Cardiac muscle cell (in vitro differentiated cells and primary cell): ENCODE measurements around the gene MRPL33. TPM values are rescaled to one million over a fixed set of nuclear protein-coding genes. Genes with fewer than 3 reads are reported as not detected.
"Not testable (repeated sequence)": the region's sequence is repeated elsewhere in the genome, so short reads cannot be mapped to it uniquely, and the experiment has no call there.

Experiments
- DNase-seq, 2 donors: peaks; one replicate each; pipeline versions ENCODE4 v3.0.0 to v3.0.0-alpha.2; 2010 to 2017; ENCODE audit warnings: low read depth in 1 of 2, low spot score in 1 of 2
- H3K27ac ChIP-seq: fragments of 200-600 bp; sonication (generic); 2 replicates; pipeline ENCODE4 v1.5.1; 2016
- H3K27me3 ChIP-seq: fragments of 200-600 bp; sonication (generic); 2 replicates; pipeline ENCODE4 v1.6.0; 2016; ENCODE audit warnings: control low read depth
- H3K36me3 ChIP-seq: fragments of 200-600 bp; sonication (generic); 2 replicates; pipeline ENCODE4 v1.5.1; 2016; ENCODE audit warnings: control low read depth
- H3K4me1 ChIP-seq: fragments of 200-600 bp; sonication (generic); 2 replicates; pipeline ENCODE4 v1.8.1; 2017; ENCODE audit warnings: low read depth, mild to moderate bottlenecking, mixed run types
- H3K4me3 ChIP-seq: fragments of 200-600 bp; sonication (generic); 2 replicates; pipeline ENCODE4 v1.5.1; 2016; ENCODE audit warnings: mild to moderate bottlenecking
- H3K9me3 ChIP-seq: fragments of 200-600 bp; sonication (generic); 2 replicates; pipeline ENCODE4 v1.5.1; 2017; ENCODE audit warnings: low read depth, mild to moderate bottlenecking, control low read depth
- CTCF ChIP-seq: IDR thresholded peaks from 2 replicates; pipeline ENCODE4 v1.5.1; 2012; ENCODE audit warnings: low read depth, mild to moderate bottlenecking, low read length
- polyA plus RNA-seq: library from polyadenylated mRNA; unstranded; fragments of >200 nt; fragmentation: Nextera tagmentation; extraction: Ambion mirVana; gene quantifications from 2 replicates; pipeline ENCODE4 v1.2.1, GENCODE V29; 2016
- total RNA-seq: library from RNA; depleted of rRNA; stranded (reverse); fragments of >200 nt; gene quantifications from 2 replicates; pipeline ENCODE4 v1.2.3, GENCODE V29; 2016

Gene MRPL33
- total and polyA plus RNA-seq, 2 experiments from 2014 or later = 46.6 to 271 TPM

GRCh38 chr2:27737676-27738348 lies 33.7 kb upstream of the MRPL33 start:
- Histone ChIP-seq H3K4me3 (no peak overlapping the region), H3K9me3 (no peaks in the 10 kb centered on the region), H3K27me3 (peaks cover 7% of the 10 kb centered on the region), H3K27ac (no peak overlapping the region), H3K36me3 (no peaks in the 10 kb centered on the region), H3K4me1 (peaks cover 8% of the 10 kb centered on the region)
- peak; percentile 32 for TF ChIP-seq CTCF
- peak in 1 of 2 donors; percentile 93 for DNase-seq

GRCh38 chr2:27738349-27739057 lies 33.0 kb upstream of the MRPL33 start:
- H3K9me3 ChIP-seq = no peaks in the 10 kb centered on the region
- H3K4me3 ChIP-seq = no peak overlapping the region
- H3K36me3 ChIP-seq = no peaks in the 10 kb centered on the region
- DNase-seq = no peak
- H3K4me1 ChIP-seq = peaks cover 8% of the 10 kb centered on the region
- peaks cover 7% of the 10 kb centered on the region for H3K27me3 ChIP-seq
- TF ChIP-seq CTCF = no peak
- no peak overlapping the region for H3K27ac ChIP-seq

GRCh38 chr2:27739058-27739373 lies 32.5 kb upstream of the MRPL33 start:
- Histone ChIP-seq H3K9me3 (no peaks in the 10 kb centered on the region), H3K4me1 (peaks cover 8% of the 10 kb centered on the region), H3K36me3 (no peaks in the 10 kb centered on the region), H3K27ac (no peak overlapping the region), H3K4me3 (no peak overlapping the region), H3K27me3 (peaks cover 7% of the 10 kb centered on the region)
- TF ChIP-seq CTCF = no peak
- DNase-seq = no peak

- no peaks in the 10 kb centered on the region for H3K9me3 ChIP-seq
- no peaks in the 10 kb centered on the region for H3K36me3 ChIP-seq
- DNase-seq = no peak
- no peak overlapping the region for H3K4me3 ChIP-seq
- TF ChIP-seq CTCF = no peak
- H3K4me1 ChIP-seq = no peaks in the 10 kb centered on the region
- H3K27ac ChIP-seq = no peak overlapping the region
- no peaks in the 10 kb centered on the region for H3K27me3 ChIP-seq
Measured at GRCh38 chr2:27741673-27742072, 29.8 kb upstream of the MRPL33 start.

GRCh38 chr2:27742571-27742970 lies 28.9 kb upstream of the MRPL33 start:
- no peak overlapping the region for H3K4me3 ChIP-seq
- H3K27me3 ChIP-seq = no peaks in the 10 kb centered on the region
- H3K9me3 ChIP-seq = no peaks in the 10 kb centered on the region
- no peak overlapping the region for H3K27ac ChIP-seq
- H3K36me3 ChIP-seq = no peaks in the 10 kb centered on the region
- no peaks in the 10 kb centered on the region for H3K4me1 ChIP-seq
- no peak for TF ChIP-seq CTCF
- DNase-seq = no peak

GRCh38 chr2:27745494-27745893 lies 26.0 kb upstream of the MRPL33 start:
- not testable (repeated sequence) for H3K27ac ChIP-seq, H3K4me1 ChIP-seq, H3K9me3 ChIP-seq, DNase-seq, H3K4me3 ChIP-seq, H3K27me3 ChIP-seq, H3K36me3 ChIP-seq
